ENCODE measurements around the gene BAIAP3. TPM values are rescaled to one million over a fixed set of nuclear protein-coding genes. Genes with fewer than 3 reads are reported as not detected.

Gene BAIAP3
- polyA plus RNA-seq, 1 donor from 2014 or later = 65.2 TPM

GRCh38 chr16:1347962-1348361, 14.5 kb downstream of the BAIAP3 start:
- H3K36me3 ChIP-seq (ENCODE audit: insufficient read depth, low read length) = no peaks in the 10 kb centered on the region
- no peak for TF ChIP-seq EP300 (conservative IDR thresholded peaks at IDR 0.05; ENCODE audit: poor library complexity, severe bottlenecking)
- TF ChIP-seq CTCF (IDR thresholded peaks at IDR 0.05; ENCODE audit: poor library complexity, severe bottlenecking) = no peak
- TF ChIP-seq POLR2AphosphoS5 (IDR thresholded peaks at IDR 0.05) = no peak
- no peak for TF ChIP-seq SMC3 (conservative IDR thresholded peaks at IDR 0.05; ENCODE audit: poor library complexity)
- TF ChIP-seq EZH2 (IDR thresholded peaks at IDR 0.05; ENCODE audit: borderline replicate concordance, insufficient read depth, low read length, poor library complexity, severe bottlenecking) = no peak
- no peak for TF ChIP-seq MXI1 (conservative IDR thresholded peaks at IDR 0.05; ENCODE audit: poor library complexity, severe bottlenecking)
- no peak for TF ChIP-seq TAF1 (IDR thresholded peaks at IDR 0.05; ENCODE audit: low read depth)
- no peak for TF ChIP-seq RAD21 (conservative IDR thresholded peaks at IDR 0.05)
- TF ChIP-seq REST (IDR thresholded peaks at IDR 0.05; ENCODE audit: borderline replicate concordance) = no peak
- H3K27me3 ChIP-seq (ENCODE audit: insufficient read depth, low read depth, low read length) = no peaks in the 10 kb centered on the region
- H2AFZ ChIP-seq (ENCODE audit: low read depth, low read length) = no peak overlapping the region
- no peaks in the 10 kb centered on the region for H3F3A ChIP-seq (ENCODE audit: insufficient read depth, low read length, poor library complexity, severe bottlenecking)
- no peak overlapping the region for H3K4me3 ChIP-seq (ENCODE audit: low read length)
- peaks cover 20% of the 10 kb centered on the region for H3K79me2 ChIP-seq (replicated peaks; ENCODE audit: insufficient read depth, low read length)
- H3K9me2 ChIP-seq (ENCODE audit: insufficient read depth, low read length) = no peaks in the 10 kb centered on the region
- no peaks in the 10 kb centered on the region for H4K20me1 ChIP-seq (ENCODE audit: insufficient read depth)
- H3K9ac ChIP-seq (ENCODE audit: low read length) = no peak overlapping the region
- H3K9me3 ChIP-seq (ENCODE audit: low read length) = no peaks in the 10 kb centered on the region
- no peak overlapping the region for H3K27ac ChIP-seq (ENCODE audit: low read length)
- no peak overlapping the region for H3K4me2 ChIP-seq (ENCODE audit: low read length)

GRCh38 chr16:1348441-1348840, 15.0 kb downstream of the BAIAP3 start:
- no peaks in the 10 kb centered on the region for H3K36me3 ChIP-seq (ENCODE audit: insufficient read depth, low read length)

More at GRCh38 chr16:1348441-1348840, 15.0 kb downstream of the BAIAP3 start:
- Histone ChIP-seq H4K20me1 (ENCODE audit: insufficient read depth) (no peaks in the 10 kb centered on the region), H3K4me2 (ENCODE audit: low read length) (no peak overlapping the region), H3K9ac (ENCODE audit: low read length) (no peak overlapping the region), H3K4me3 (ENCODE audit: low read length) (no peak overlapping the region), H3K27ac (ENCODE audit: low read length) (no peak overlapping the region), H3K9me3 (ENCODE audit: low read length) (no peaks in the 10 kb centered on the region), H3F3A (ENCODE audit: insufficient read depth, low read length, poor library complexity, severe bottlenecking) (no peaks in the 10 kb centered on the region), H3K27me3 (ENCODE audit: insufficient read depth, low read depth, low read length) (no peaks in the 10 kb centered on the region), H3K9me2 (ENCODE audit: insufficient read depth, low read length) (no peaks in the 10 kb centered on the region), H2AFZ (ENCODE audit: low read depth, low read length) (no peak overlapping the region), H3K79me2 (replicated peaks; ENCODE audit: insufficient read depth, low read length) (peaks cover 24% of the 10 kb centered on the region)
- TF ChIP-seq CTCF (IDR thresholded peaks at IDR 0.05; ENCODE audit: poor library complexity, severe bottlenecking) (no peak), MXI1 (conservative IDR thresholded peaks at IDR 0.05; ENCODE audit: poor library complexity, severe bottlenecking) (no peak), EZH2 (IDR thresholded peaks at IDR 0.05; ENCODE audit: borderline replicate concordance, insufficient read depth, low read length, poor library complexity, severe bottlenecking) (no peak), EP300 (conservative IDR thresholded peaks at IDR 0.05; ENCODE audit: poor library complexity, severe bottlenecking) (no peak), RAD21 (conservative IDR thresholded peaks at IDR 0.05) (no peak), POLR2AphosphoS5 (IDR thresholded peaks at IDR 0.05) (no peak), REST (IDR thresholded peaks at IDR 0.05; ENCODE audit: borderline replicate concordance) (no peak), TAF1 (IDR thresholded peaks at IDR 0.05; ENCODE audit: low read depth) (no peak)

Data from neural cell (in vitro differentiated cells).